ENCODE measurements around the gene RASEF.

Gene RASEF

DNA sequence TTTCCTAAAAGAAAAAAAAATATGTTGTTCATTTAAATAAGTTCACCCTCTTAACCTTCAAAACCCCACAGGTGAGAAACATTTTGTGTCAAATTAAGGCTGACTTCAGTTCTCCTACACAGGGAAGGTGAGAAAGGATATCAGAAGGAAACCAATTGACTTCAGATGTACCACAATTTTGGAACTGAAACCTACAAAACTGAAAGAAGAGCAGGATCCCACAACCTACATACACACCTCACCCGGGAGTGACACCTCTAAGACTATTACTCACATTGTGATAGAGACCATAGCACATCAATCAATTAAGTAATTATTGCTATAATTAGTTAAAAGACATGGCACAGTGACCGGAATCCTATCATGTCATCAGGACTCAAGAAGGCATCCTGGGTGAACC lies 47.0 kb downstream of the RASEF start:
- no peak for FAIRE-seq
- no peak for DNase-seq (ENCODE audit: insufficient read length, low spot score)

DNA sequence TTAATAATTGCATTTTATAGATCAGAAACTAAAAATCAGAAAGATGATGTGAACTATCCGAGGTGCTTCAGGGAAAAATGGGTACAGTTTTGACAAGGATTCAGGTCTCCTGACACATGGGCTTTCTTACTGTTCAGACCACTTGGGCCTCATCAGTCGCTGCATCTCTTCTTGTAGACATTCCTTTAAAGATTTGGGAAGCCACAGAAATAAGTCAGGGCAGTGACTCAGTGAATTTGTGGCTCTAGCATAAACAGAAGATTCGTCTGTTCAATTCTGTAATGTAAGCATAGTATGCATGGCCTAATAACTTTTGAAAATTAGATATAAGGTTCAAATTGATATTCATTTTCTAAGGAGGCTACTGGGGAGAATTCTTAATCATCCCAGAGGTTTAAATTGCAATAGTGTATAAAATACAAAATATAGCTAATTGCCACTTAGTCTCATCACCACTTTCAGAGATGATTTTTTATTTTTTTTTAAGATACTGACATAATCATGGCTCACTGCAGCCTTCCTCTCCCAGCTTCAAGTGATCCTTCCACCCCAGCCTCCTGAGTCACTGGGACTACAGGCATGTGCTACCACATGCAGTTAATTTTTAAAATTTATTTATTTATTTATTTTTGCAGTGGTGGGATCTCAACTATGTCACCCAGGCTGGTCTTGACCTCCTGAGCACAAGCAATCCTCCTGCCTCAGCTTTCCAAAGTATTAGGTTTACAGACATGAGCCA lies 48.9 kb downstream of the RASEF start:
- no peak for FAIRE-seq

DNA sequence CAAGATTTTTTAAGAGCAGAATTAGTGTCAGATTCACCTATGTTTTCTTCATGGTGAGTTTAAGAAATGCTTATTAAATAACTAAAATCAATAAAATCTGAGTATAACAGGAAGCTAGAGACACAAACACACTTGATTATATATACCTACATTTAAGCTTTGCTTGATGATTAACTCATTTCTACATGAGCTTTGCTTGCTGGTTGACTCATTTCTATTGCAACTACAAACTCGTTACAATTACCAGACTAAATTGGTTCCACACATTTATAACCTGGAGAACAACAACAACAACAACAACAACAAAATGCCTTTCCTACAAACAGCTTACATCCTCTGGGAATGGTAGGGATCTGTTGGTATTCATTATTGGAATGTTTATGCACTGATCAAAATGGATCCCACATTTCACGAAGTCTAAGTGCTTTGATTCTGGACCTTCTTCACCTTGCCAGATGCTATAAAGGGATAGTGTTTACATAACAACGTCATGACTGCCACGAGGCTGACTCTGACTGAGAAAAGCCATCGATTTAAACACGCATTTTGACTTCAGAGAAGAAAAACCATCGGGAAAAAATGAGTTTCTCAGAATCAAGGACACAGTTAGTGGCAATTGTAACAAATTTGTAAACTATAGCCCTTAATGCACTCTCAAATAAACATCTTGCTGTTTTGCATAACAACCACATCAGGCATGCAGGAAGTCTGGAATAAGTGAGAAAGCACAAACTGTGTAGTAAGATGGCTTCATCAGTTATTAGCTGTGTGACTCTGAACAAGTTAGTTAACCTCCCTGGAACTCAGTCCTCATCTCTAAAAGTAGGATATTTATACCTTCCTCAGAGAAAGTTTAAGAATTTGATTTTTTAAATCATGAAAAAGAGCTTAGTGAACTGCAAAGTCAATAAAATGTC lies 49.8 kb downstream of the RASEF start:
- no peak for DNase-seq (ENCODE audit: insufficient read length, low spot score)
- FAIRE-seq, result no peak

More for the DNA sequence above, 48.9 kb downstream of the RASEF start:
- DNase-seq (ENCODE audit: insufficient read length, low spot score), result no peak

DNA sequence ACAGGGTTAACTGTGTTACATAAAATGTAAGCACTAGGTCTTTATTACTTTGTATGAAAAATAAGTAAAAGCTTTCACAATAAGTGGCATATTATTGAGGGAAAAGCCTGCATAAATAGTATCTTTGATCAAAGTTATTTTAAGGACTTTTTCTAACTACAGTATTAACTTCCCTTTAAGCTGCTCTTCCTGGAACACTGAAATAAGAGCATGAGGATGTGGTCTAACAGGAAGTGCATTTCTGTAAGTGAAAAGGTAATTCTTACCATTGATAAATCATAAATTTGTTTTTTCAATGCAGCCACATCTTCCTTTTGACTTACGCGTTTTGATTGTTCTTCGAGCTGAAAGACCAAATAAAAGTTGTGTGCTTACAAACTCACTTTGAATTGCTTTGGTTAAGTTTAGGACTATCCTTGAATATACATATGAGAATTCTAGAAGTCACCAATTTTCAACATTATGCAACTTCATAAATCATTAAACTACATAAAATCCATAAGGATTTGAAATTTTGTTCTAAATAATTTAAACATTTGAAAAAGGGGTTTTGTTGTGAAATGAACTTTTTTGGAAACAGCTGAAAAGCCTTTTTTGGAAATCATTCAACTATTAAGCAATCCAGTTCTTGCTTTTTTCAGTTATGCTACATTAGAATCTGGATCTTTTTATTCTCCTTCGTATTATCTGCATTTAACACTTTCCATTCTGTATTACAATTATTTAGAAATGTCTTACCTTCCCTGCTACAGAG lies 50.6 kb downstream of the RASEF start:
- no peak for DNase-seq (ENCODE audit: insufficient read length, low spot score)
- no peak for FAIRE-seq

DNA sequence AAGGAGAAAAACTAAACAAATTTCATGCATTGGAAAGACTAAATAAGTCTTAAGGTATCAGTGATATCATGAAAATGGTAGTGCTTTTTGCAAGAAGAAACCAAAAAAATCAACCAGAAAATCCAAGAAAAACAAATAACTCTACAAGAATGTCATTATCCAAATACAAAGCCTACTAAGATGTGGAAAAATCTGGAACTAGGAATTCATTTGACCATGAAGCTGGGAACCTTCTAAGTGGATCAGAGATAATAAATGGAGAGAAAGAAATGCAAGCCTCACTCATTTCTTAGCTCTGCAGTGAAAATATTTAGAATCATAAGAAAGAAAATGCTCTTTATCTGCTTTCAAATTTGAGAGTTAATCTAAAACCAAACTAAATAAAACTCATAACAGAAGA lies 51.3 kb downstream of the RASEF start:
- no peak for DNase-seq (ENCODE audit: insufficient read length, low spot score)
- FAIRE-seq, result no peak

DNA sequence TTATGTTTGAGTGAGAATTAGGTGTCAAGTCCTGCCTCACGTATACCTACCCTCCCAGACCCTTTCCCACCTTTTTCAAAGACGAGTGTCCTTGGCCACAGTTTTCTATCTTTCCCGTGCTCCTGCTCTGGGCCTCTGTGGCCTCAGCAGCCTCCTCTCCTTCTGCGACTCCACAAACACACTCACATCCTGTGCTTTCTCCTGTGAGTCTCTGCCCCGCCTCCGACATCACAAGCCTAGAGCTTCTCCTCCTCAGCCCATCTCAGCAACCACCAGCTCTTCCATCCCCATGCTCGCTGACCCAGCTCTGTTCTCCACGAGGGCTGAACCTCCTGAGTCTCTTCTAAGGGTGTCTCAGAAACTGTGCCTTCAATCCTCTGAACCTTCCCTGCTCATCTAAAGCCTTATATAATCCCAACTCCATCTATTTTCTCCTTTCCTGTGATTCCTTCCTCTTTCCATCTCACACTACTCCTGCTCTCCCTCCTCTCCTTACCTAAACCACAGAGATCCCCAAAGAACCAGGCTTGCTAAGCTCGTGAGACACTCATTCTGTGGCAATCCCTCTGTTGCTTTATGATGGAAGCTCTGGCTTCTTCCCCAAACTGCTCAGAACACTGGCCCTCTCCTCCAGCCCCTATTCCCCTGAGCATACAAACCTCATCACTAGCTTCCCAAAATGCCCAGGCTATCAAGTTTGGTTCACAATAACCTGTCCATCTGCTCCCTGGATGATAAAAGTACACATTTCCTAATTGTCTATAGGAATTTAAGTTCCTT lies 55.2 kb downstream of the RASEF start:
- no peak for DNase-seq (ENCODE audit: insufficient read length, low spot score)
- FAIRE-seq, result no peak

DNA sequence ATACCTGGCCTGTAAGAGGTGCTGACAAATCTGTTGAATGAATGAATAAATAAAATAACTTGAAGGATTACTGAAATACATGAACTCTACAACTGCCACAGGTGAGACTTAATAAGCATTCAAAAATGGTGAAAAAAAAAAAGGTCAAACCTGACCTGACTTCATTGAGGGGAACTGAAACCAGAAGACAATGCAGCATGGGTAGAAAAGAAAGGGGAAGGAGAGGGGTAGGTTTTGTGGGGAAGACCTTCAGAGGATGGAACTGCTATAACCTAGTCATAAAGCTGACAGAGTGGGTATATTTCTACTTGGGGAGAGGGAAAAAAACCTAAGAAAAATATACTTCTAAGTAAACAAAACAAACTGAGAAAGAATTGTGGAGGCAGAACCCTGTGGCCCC lies 56.6 kb downstream of the RASEF start:
- DNase-seq (ENCODE audit: insufficient read length, low spot score), result no peak
- FAIRE-seq, result no peak

DNA sequence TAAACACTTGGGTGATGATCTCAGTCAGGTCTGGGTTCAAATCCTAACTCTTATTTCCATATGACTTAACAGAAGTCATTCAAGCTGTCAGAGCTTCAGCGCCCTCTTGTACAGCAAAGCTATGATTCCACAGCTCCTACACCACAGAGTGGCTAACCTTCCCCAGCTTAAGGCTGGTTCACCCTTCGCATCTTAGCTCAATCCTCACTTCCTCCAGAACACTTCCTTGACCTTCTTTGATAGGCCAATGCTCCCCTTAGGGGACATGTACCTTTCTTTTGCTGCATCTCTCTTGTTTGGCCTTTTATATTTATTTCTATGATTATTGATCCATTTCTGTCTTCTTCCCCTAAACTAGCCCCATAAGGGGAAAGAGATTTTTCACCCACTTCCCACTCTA lies 57.0 kb downstream of the RASEF start:
- no peak for FAIRE-seq
- no peak for DNase-seq (ENCODE audit: insufficient read length, low spot score)

DNA sequence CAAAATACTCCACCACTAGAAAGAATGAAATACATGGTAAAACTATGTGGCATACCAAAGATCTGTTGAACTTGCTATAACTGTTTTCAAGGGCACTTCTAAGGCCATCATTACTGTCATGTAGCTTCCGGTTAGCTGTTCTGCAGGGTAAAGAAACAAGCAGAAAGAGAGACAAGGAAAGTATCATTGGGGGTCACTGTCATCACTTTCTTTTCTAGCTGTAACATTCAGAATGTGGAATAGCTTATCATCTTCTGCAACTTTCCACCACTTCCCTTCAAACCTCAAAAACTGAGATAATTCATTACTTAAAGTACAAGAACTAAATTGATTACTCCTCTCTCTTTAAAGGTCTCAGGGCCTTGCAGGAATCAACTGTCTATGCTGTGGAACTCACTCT lies 57.6 kb downstream of the RASEF start:
- DNase-seq (ENCODE audit: insufficient read length, low spot score) (no peak), FAIRE-seq (no peak)

DNA sequence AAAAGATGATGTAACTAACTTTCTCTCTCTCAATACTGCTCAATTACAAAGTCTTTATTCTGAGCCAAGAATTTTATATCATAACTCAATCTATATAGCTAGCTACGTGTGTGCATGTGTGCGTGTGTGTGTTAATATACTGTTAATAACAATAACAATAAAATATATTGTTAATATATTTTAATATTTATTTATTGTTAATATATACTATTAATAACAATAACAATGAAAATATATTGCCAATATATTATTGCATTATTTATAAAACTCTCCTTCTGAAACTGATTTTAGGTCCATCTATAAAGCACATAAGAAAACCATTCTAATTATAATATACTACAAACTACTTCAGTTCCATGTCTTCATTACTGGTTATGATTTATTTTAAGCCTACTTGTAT lies 60.6 kb downstream of the RASEF start:
- DNase-seq (ENCODE audit: insufficient read length, low spot score) (no peak), FAIRE-seq (no peak)

DNA sequence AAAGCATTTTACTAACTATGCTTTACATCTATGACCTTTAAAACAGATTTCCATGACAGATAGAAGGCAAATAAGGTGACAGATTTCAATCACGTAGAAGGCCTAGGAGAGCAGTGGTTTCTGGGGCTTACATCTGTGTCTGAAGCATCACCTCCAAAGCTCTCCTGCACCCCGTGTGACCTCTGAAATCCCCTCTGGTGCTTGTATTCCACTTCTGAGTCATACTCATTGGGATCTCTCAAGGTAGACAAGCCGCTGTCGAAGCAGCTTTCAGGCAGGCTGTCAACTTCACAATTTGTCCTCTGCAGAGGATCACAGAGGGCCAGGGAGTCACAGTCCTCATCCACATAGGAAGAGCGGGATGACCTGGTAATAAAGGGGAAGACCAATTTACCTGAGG lies 62.2 kb downstream of the RASEF start:
- FAIRE-seq, result no peak
- no peak for DNase-seq (ENCODE audit: insufficient read length, low spot score)

DNA sequence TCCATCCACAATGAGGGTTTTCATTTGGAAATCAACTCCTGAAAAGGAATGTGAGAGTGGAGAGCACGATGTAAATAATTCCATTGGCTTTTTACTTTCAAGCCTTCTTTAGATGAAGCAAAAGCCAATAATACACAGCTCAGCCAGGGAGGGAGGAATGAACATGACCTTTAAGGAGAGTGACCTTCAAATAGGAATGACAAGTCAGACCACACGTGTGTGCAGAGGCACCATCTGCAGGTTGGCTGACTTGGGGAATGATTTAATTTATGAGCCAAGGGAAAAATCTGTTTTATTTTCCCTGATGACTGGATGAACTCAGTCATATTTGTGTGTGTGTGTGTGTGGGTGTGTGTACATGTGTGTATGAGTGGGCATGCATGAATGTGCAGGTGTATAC lies 64.5 kb downstream of the RASEF start:
- DNase-seq (ENCODE audit: insufficient read length, low spot score), result no peak
- FAIRE-seq, result no peak

DNA sequence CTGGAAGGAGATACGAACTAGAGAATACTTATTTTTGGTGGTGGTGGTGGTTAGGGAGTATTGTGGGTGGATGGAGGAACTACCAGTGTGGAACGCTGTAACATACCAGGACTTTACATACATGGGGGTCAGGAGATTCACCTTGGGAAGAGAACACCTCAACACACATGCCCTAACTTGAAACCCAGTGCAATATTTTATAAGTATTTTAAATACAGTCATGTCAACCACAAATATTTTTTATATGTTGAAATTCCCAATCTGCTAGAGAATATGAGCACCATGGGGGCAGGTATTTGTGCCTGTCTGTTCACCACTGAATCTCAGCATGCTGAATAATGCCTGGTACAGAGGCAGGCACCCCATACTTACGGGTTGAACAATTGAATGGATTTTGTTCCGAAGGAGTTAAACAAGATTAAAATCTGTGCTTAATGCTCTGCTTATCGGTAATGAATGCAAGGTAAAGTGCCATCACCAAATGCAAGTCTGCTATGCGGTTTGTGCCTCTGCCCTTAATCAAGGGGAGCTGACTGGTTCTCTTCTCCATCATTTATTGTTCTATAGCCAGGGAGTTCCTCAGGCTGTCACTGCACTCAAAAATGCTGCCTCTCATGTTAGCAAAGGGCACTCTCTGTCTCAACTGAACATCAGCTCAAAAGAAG lies 65.3 kb downstream of the RASEF start:
- no peak for FAIRE-seq

DNA sequence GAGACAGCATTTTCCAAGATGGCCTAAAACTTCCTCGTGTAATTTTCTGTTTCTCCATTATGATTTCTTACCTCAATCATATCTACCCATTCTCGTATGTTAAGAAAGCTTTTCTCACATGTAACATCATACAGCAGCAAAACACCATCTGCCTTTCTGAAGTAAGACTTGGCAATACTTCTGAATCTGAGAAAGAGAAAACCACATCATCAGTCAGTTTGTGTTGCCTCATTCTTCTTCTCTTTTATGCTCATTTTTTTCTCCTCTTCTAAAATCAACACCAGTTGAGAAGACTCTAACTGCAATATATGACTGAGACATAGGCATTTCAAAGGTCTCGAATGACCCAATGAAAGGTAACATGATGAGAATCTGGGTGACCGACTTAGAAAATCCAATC lies 66.0 kb downstream of the RASEF start:
- DNase-seq (ENCODE audit: insufficient read length, low spot score) (no peak), FAIRE-seq (no peak)

More for the DNA sequence above, 65.3 kb downstream of the RASEF start:
- no peak for DNase-seq (ENCODE audit: insufficient read length, low spot score)

DNA sequence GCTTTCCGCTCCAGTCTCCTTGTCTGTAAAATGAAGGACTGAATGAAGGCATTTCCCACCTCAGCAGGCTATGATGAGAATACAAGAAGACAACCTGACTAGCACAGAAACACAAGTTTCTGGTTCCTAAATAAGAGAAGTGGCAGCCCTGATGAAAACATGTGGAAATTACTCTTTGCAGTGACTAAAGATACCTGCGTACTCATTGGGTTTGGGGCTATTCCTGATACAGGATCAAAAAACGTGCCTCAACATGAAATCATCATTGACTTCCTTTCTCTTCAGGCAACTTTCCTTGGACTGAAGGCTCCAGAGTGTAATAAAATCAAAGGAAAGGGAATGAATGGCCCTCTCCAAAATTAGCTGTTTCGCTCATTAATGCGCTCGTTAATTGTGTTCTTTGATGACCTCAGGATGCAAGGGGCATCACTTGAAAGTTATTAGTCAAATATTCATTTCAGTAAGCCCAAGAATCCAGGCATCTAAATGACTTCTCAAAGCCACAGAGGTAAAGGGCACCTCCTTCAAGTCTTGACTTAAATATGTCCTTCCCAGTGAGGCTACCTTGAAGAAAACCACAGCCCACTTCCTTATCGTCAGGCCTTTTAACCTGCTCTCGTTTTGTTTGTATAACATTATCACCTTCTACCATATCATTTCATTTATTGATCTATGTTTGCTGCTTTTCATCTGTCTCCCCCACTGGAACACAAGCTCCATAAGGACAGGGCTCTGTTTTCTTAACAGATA lies 68.9 kb downstream of the RASEF start:
- DNase-seq (ENCODE audit: insufficient read length, low spot score), result no peak
- FAIRE-seq, result no peak

DNA sequence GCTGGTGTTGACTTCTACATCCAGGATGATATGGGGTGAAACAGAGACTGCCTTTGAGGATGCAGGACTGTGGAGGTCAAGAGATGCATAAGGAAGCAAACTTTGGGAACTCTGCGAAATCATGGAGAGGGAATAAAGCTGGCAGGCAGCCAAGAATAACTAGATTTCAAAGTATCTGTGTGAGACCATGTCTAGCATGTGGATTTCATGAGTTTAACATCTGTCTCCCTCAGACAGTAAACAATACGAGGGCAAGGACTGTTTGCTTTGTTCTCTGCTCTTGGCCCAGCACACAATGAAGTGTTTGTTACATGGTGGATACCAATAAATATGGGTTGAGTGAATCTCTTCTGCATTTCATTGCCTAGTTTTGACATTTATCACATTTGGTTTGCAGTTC lies 71.3 kb downstream of the RASEF start:
- no peak for DNase-seq (ENCODE audit: insufficient read length, low spot score)
- FAIRE-seq, result no peak

DNA sequence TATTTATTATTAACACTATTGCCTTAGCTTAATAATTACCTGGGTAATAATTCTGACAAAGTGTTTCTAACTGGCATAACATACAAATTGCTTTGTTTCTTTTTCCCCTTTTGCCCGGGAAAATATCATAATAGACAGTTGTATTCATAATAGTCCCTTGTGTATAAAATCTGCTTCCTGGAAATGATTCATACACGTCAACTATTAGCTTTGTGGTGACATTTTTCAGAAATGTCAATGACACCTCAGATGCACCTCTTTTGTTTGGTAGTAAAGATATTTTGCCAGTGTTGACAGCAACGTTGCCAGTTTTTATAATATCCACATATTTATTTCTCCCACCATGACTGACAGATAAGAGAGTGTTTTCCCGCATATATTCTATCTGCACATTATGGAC lies 73.0 kb downstream of the RASEF start:
- DNase-seq (ENCODE audit: insufficient read length, low spot score), result no peak
- no peak for FAIRE-seq

DNA sequence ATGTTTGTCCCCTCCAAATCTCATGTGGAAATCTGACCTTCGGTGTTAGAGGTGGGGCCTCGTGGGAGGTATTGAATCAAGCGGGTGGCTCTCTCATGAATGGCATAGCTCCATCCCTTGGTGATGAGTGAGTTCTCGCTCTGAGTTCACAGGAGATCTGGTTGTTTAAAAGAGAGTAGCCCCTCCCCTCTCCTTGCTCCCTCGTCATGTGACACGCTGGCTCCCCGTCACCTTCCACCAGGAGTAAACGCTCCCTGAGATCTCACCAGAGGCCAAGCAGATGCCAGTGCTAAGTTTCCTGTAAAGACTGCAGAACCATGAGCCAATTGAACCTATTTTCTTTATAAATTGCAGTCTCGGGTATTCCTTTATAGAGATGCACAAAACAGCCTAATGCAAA lies 74.5 kb downstream of the RASEF start:
- FAIRE-seq (no peak), DNase-seq (ENCODE audit: insufficient read length, low spot score) (no peak)
